Neural cell (in vitro differentiated cells): Measurements from ENCODE around the gene FUBP3.

Experiments used
- CTCF ChIP-seq: fragments of 450-650 bp; IDR thresholded peaks from 2 replicates; pipeline ENCODE4 v1.5.1; 2014; ENCODE audit warnings: antibody characterized with exemption, mild to moderate bottlenecking, moderate library complexity; ENCODE audit not compliant: poor library complexity, severe bottlenecking
- EZH2 ChIP-seq: fragments of 200-600, 300-800 bp; shearing (Covaris generic), sonication (generic); IDR thresholded peaks from 2 replicates; pipeline ENCODE4 v1.6.1; 2014; ENCODE audit warnings: antibody characterized with exemption, low read length, borderline replicate concordance, mild to moderate bottlenecking; ENCODE audit not compliant: insufficient read depth, poor library complexity, severe bottlenecking
- MXI1 ChIP-seq: fragments of 450-650 bp; conservative IDR thresholded peaks from 2 replicates; pipeline ENCODE4 v1.6.1; 2014; ENCODE audit warnings: antibody characterized with exemption, mild to moderate bottlenecking; ENCODE audit not compliant: poor library complexity, severe bottlenecking
- POLR2AphosphoS5 ChIP-seq: IDR thresholded peaks from 2 replicates; pipeline ENCODE4 v1.6.1; 2012
- RAD21 ChIP-seq: fragments of 450-650 bp; conservative IDR thresholded peaks from 2 replicates; pipeline ENCODE4 v1.6.1; 2014; ENCODE audit warnings: antibody characterized with exemption, mild to moderate bottlenecking, moderate library complexity
- REST ChIP-seq: IDR thresholded peaks from 2 replicates; pipeline ENCODE4 v1.6.1; 2012; ENCODE audit warnings: borderline replicate concordance
- SMC3 ChIP-seq: fragments of 450-650 bp; conservative IDR thresholded peaks from 2 replicates; pipeline ENCODE4 v1.6.1; 2014; ENCODE audit warnings: antibody characterized with exemption, mild to moderate bottlenecking, moderate library complexity; ENCODE audit not compliant: poor library complexity
- TAF1 ChIP-seq: IDR thresholded peaks from 2 replicates; pipeline ENCODE4 v1.6.1; 2012; ENCODE audit warnings: low read depth

- TF ChIP-seq CTCF: no peak
- no peak for TF ChIP-seq EZH2
- no peak for TF ChIP-seq TAF1
- TF ChIP-seq REST: no peak
- TF ChIP-seq SMC3: no peak
- no peak for TF ChIP-seq RAD21
- TF ChIP-seq POLR2AphosphoS5: no peak
- no peak for TF ChIP-seq MXI1
Measured at GRCh38 chr9:130616451-130616850, 37.1 kb downstream of the FUBP3 start.
